SK-N-SH (cell line): ENCODE data around the gene MORC2. TPM values are rescaled to one million over a fixed set of nuclear protein-coding genes. Genes with fewer than 3 reads are reported as not detected.

Experiments used
- CTCF ChIA-PET: fragments of 300-600, 350-600 bp; formaldehyde crosslinking; extraction: SDS; loops from one replicate; lab custom pipeline; 2021; lab: Yijun Ruan, JAX
- POLR2A ChIA-PET: fragments of 350-600 bp; sonication (Branson Sonifier 250); formaldehyde crosslinking; extraction: SDS; loops from one replicate; lab custom pipeline; 2020; ENCODE audit warnings: antibody characterized with exemption, inconsistent platforms; lab: Yijun Ruan, JAX
- DNase-seq: peaks from one replicate; pipeline ENCODE4 v3.0.0; 2012
- H2AFZ ChIP-seq: fragments of 200-600 bp; sonication (generic); 2 replicates; pipeline ENCODE4 v1.8.1; 2016; ENCODE audit warnings: antibody characterized with exemption, mild to moderate bottlenecking, low read depth
- H3F3A ChIP-seq: fragments of 200-600 bp; sonication (generic); replicated peaks from 2 replicates; pipeline ENCODE3; 2016; ENCODE audit warnings: antibody characterized with exemption, mild to moderate bottlenecking; ENCODE audit not compliant: insufficient read depth
- H3K27ac ChIP-seq, 2 experiments: fragments of 200-500 bp in 1 of 2; fragments of 200-600 bp in 1 of 2; sonication (Bioruptor generic) in 1 of 2; sonication (generic), shearing (Covaris generic) in 1 of 2; 2 replicates each; pipeline versions ENCODE4 v1.5.1 to v1.6.1; 2014 to 2016; ENCODE audit warnings: low read depth in 2 of 2, inconsistent platforms in 1 of 2, low read length in 1 of 2, mild to moderate bottlenecking in 1 of 2, mixed read lengths in 1 of 2
- H3K27me3 ChIP-seq: fragments of 200-600 bp; sonication (generic), shearing (Covaris generic); 2 replicates; pipeline ENCODE4 v1.6.1; 2016; ENCODE audit warnings: mixed run types; ENCODE audit not compliant: insufficient read depth
- H3K36me3 ChIP-seq, 2 experiments: fragments of 200-500 bp in 1 of 2; fragments of 200-600 bp in 1 of 2; sonication (Bioruptor generic) in 1 of 2; sonication (generic) in 1 of 2; replicated peaks in 1 of 2; 2 replicates each; pipeline versions ENCODE3 to v1.5.1; 2014 to 2016; ENCODE audit warnings: low read length in 1 of 2, mild to moderate bottlenecking in 1 of 2; ENCODE audit not compliant: insufficient read depth in 2 of 2, control insufficient read depth in 1 of 2
- H3K4me1 ChIP-seq, 2 experiments: fragments of 200-500 bp in 1 of 2; fragments of 200-600 bp in 1 of 2; sonication (Bioruptor generic) in 1 of 2; sonication (generic), shearing (Covaris generic) in 1 of 2; 2 replicates each; pipeline versions ENCODE4 v1.5.1 to v1.6.1; 2014 to 2016; ENCODE audit warnings: low read depth in 1 of 2, low read length in 1 of 2, mixed run types in 1 of 2; ENCODE audit not compliant: insufficient read depth in 2 of 2, control insufficient read depth in 1 of 2
- H3K4me2 ChIP-seq: fragments of 200-600 bp; sonication (generic), shearing (Covaris generic); 2 replicates; pipeline ENCODE4 v1.6.1; 2017; ENCODE audit warnings: mixed run types
- H3K4me3 ChIP-seq, 2 experiments: fragments of 200-500 bp in 1 of 2; fragments of 200-600 bp in 1 of 2; sonication (Bioruptor generic) in 1 of 2; sonication (generic), shearing (Covaris generic) in 1 of 2; 2 replicates each; pipeline versions ENCODE4 v1.5.1 to v1.8.1; 2014 to 2016; ENCODE audit warnings: low read depth in 2 of 2, inconsistent platforms in 1 of 2, low read length in 1 of 2, mild to moderate bottlenecking in 1 of 2, mixed read lengths in 1 of 2, moderate library complexity in 1 of 2
- H3K79me2 ChIP-seq: fragments of 200-600 bp; sonication (generic); 2 replicates; pipeline ENCODE4 v1.8.1; 2017; ENCODE audit warnings: mild to moderate bottlenecking; ENCODE audit not compliant: insufficient read depth
- H3K9ac ChIP-seq: fragments of 200-600 bp; sonication (generic); 2 replicates; pipeline ENCODE4 v1.6.1; 2017; ENCODE audit warnings: mixed run types
- H3K9me2 ChIP-seq: fragments of 200-600 bp; sonication (generic); 2 replicates; pipeline ENCODE4 v1.6.1; 2017; ENCODE audit warnings: mixed run types
- H3K9me3 ChIP-seq: fragments of 200-600 bp; sonication (generic); 2 replicates; pipeline ENCODE4 v1.6.1; 2017; ENCODE audit warnings: mixed run types, mild to moderate bottlenecking, moderate library complexity
- H4K20me1 ChIP-seq: fragments of 200-600 bp; sonication (generic); 2 replicates; pipeline ENCODE4 v1.6.1; 2017; ENCODE audit warnings: mild to moderate bottlenecking, mixed run types; ENCODE audit not compliant: insufficient read depth
- CHD2 ChIP-seq: fragments of 150-350 bp; IDR thresholded peaks from 2 replicates; pipeline ENCODE4 v1.6.1; 2018; ENCODE audit warnings: low read length; ENCODE audit not compliant: partially characterized antibody
- CTCF ChIP-seq: fragments of 200-600 bp; sonication (generic); IDR thresholded peaks from 2 replicates; pipeline ENCODE4 v1.6.1; 2017; ENCODE audit warnings: antibody characterized with exemption, mild to moderate bottlenecking, moderate library complexity
- EZH2phosphoT487 ChIP-seq: fragments of 200-600 bp; sonication (generic); IDR thresholded peaks from 2 replicates; pipeline ENCODE4 v1.6.1; 2017; ENCODE audit warnings: low read depth, mixed run types, mild to moderate bottlenecking, antibody characterized with exemption, moderate library complexity, borderline replicate concordance
- FOXM1 ChIP-seq: IDR thresholded peaks from 2 replicates; pipeline ENCODE4 v1.4.0; 2012; ENCODE audit warnings: low read depth, mild to moderate bottlenecking
- GABPA ChIP-seq: IDR thresholded peaks from 2 replicates; pipeline ENCODE4 v1.4.0; 2012; ENCODE audit warnings: low read depth, mild to moderate bottlenecking
- GATA2 ChIP-seq: sonication (generic); formaldehyde crosslinking; IDR thresholded peaks from 2 replicates; pipeline ENCODE4 v1.5.0; 2020; ENCODE audit warnings: mild to moderate bottlenecking, missing genetic modification reagents
- MEF2A ChIP-seq: IDR thresholded peaks from 2 replicates; pipeline ENCODE4 v1.4.0; 2012; ENCODE audit warnings: low read depth, borderline replicate concordance
- POLR2AphosphoS5 ChIP-seq: IDR thresholded peaks from 2 replicates; pipeline ENCODE4 v1.6.1; 2012; ENCODE audit warnings: low read depth, low read length
- RCOR1 ChIP-seq: fragments of 150-350 bp; IDR thresholded peaks from 2 replicates; pipeline ENCODE4 v1.6.1; 2017; ENCODE audit warnings: antibody characterized with exemption, low read length
- REST ChIP-seq: IDR thresholded peaks from 2 replicates; pipeline ENCODE4 v1.6.1; 2012; ENCODE audit warnings: mild to moderate bottlenecking, low read depth, low read length, moderate library complexity
- RFX5 ChIP-seq: IDR thresholded peaks from 2 replicates; pipeline ENCODE4 v1.6.1; 2012; ENCODE audit warnings: mild to moderate bottlenecking, improper control_type of control experiment, low read length
- RXRA ChIP-seq: IDR thresholded peaks from 2 replicates; pipeline ENCODE4 v1.4.0; 2012; ENCODE audit warnings: low read depth, mild to moderate bottlenecking, borderline replicate concordance
- SMC3 ChIP-seq: IDR thresholded peaks from 2 replicates; pipeline ENCODE4 v1.6.1; 2012; ENCODE audit warnings: low read depth, low read length, improper control_type of control experiment
- TCF12 ChIP-seq: IDR thresholded peaks from 2 replicates; pipeline ENCODE4 v1.4.0; 2012
- USF2 ChIP-seq: fragments of 150-350 bp; IDR thresholded peaks from 2 replicates; pipeline ENCODE4 v1.6.1; 2017; ENCODE audit warnings: antibody characterized with exemption, low read length, low read depth, borderline replicate concordance
- WGBS: methylation state at CpG from one replicate; pipeline ENCODE4 v1.1.6; 2017; ENCODE audit warnings: low lambda C conversion rate; 5-methylcytosine and 5-hydroxymethylcytosine counted together
- polyA plus RNA-seq, 3 experiments: library from polyadenylated mRNA; depleted of rRNA; stranded (reverse); fragments of >200 nt; gene quantifications; 2 replicates each; pipeline ENCODE4 v1.2.3, GENCODE V29; 2012

MORC2 gene
- polyA plus RNA-seq, 1 of the 3 experiments (the other 2 are of a cell fraction): 8.3 TPM

- Histone ChIP-seq H3K27me3 (no peaks in the 10 kb centered on the region), H3K36me3 (no peaks in the 10 kb centered on the region)
- WGBS: 81% methylated on average over 5 of the region's 5 CpGs
Measured at GRCh38 chr22:30887861-30888260, 80.7 kb downstream of the MORC2 start.

More at GRCh38 chr22:30887861-30888260, 80.7 kb downstream of the MORC2 start:
- peak; percentile 16 for DNase-seq
- no peak overlapping the region for H3K27ac ChIP-seq
- H4K20me1 ChIP-seq: no peaks in the 10 kb centered on the region
- no peak overlapping the region for H3K4me2 ChIP-seq
- no peak overlapping the region for H3K4me3 ChIP-seq
- no peak overlapping the region for H2AFZ ChIP-seq
- ChIA-PET POLR2A (no interaction called here), CTCF (interaction anchor here (0.9 to 4.1 kb wide), 3 partner anchors 8 to 125 kb away, joined by 3 to 22 read pairs (median 4); no protein-coding TSS in a partner anchor)
- H3K4me1 ChIP-seq: peaks cover 0 to 3% of the 10 kb centered on the region in 2 experiments; a peak in 1 of 4 replicates
- H3K79me2 ChIP-seq: no peaks in the 10 kb centered on the region
- no peaks in the 10 kb centered on the region for H3K9me3 ChIP-seq
- H3K9ac ChIP-seq: no peak overlapping the region
- no peaks in the 10 kb centered on the region for H3K9me2 ChIP-seq
- TF ChIP-seq RXRA (no peak), EZH2phosphoT487 (no peak), MEF2A (no peak), REST (no peak), USF2 (no peak), RFX5 (no peak), RCOR1 (no peak), CTCF (no peak), POLR2AphosphoS5 (no peak), FOXM1 (no peak), TCF12 (no peak), GATA2 (CRISPR knock-in tag) (no peak), SMC3 (no peak), CHD2 (no peak), GABPA (no peak)
- H3F3A ChIP-seq: no peaks in the 10 kb centered on the region
